SU-DHL-6 (cell line): Measurements from ENCODE around the gene MNAT1.

Experiments
- EZH2phosphoT487 ChIP-seq: fragments of 200-600 bp; sonication (generic), shearing (Covaris generic); conservative IDR thresholded peaks from 2 replicates; pipeline ENCODE4 v1.6.1; 2018; ENCODE audit warnings: mild to moderate bottlenecking, antibody characterized with exemption, low read length, moderate library complexity, mixed read lengths
- TF ChIP-seq, protein P1 (sequence below): fragments of 200-600 bp; sonication (generic); IDR thresholded peaks from one replicate; pipeline ENCODE4 v1.5.1; 2017; ENCODE audit warnings: antibody characterized with exemption, mild to moderate bottlenecking, low read length, moderate library complexity; ENCODE audit not compliant: insufficient read depth, poor library complexity, severe bottlenecking

DNA sequence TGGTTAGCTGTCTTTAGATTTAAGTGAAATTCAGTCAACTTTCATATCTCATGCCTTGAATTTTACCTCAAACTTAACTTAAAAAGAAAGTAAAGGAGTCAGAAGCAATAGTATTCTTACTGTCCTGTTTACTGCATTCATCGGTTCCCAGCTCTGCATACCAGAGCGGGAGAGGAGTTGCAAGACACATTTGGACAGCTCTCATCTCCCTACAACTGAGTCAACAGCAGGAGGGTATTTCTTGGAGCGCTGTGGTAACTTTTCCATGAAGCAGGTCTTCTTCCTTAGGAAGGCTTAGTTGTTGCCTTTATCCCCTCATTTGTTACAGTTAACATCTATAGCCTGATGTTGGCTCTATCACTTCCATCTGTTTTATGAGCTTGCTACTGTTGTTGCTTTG is 181.2 kb downstream of the MNAT1 start:
- TF ChIP-seq, protein P1, sequence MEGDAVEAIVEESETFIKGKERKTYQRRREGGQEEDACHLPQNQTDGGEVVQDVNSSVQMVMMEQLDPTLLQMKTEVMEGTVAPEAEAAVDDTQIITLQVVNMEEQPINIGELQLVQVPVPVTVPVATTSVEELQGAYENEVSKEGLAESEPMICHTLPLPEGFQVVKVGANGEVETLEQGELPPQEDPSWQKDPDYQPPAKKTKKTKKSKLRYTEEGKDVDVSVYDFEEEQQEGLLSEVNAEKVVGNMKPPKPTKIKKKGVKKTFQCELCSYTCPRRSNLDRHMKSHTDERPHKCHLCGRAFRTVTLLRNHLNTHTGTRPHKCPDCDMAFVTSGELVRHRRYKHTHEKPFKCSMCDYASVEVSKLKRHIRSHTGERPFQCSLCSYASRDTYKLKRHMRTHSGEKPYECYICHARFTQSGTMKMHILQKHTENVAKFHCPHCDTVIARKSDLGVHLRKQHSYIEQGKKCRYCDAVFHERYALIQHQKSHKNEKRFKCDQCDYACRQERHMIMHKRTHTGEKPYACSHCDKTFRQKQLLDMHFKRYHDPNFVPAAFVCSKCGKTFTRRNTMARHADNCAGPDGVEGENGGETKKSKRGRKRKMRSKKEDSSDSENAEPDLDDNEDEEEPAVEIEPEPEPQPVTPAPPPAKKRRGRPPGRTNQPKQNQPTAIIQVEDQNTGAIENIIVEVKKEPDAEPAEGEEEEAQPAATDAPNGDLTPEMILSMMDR, result no peak
- TF ChIP-seq EZH2phosphoT487, result no peak
